Tibial nerve (tissue), 4 donors: ENCODE results near the gene ITGA11. TPM values are rescaled to one million over a fixed set of nuclear protein-coding genes. Genes with fewer than 3 reads are reported as not detected.
A peak's percentile ranks its signal among the peaks of the same experiment; 100 is the strongest.

ENCODE experiments used
- DNase-seq, 2 donors: peaks; one replicate each; pipeline ENCODE4 v3.0.0-alpha.2; 2019; ENCODE audit warnings: low spot score in 2 of 2
- H3K27ac ChIP-seq, 4 donors: fragments of 200-600 bp; sonication (generic) in 3 of 4; one replicate each; pipeline ENCODE4 v1.5.1; 2017 to 2019; ENCODE audit warnings: mild to moderate bottlenecking in 1 of 4
- H3K27me3 ChIP-seq, 2 donors: fragments of 200-600 bp; sonication (generic) in 1 of 2; one replicate each; pipeline versions ENCODE4 v1.5.1 to v1.6.0; 2017 to 2019
- H3K36me3 ChIP-seq, 3 donors: fragments of 200-600 bp; sonication (generic); one replicate each; pipeline ENCODE4 v1.5.1; 2018 to 2019
- H3K4me1 ChIP-seq, 4 donors: fragments of 200-600 bp; sonication (generic) in 3 of 4; one replicate each; pipeline ENCODE4 v1.5.1; 2017 to 2019
- H3K4me3 ChIP-seq, 4 donors: fragments of 200-600 bp; sonication (generic) in 3 of 4; one replicate each; pipeline ENCODE4 v1.5.1; 2017 to 2019; ENCODE audit warnings: mild to moderate bottlenecking in 1 of 4, moderate library complexity in 1 of 4
- H3K9me3 ChIP-seq, 4 donors: fragments of 200-600 bp; sonication (generic) in 3 of 4; one replicate each; pipeline ENCODE4 v1.5.1; 2017 to 2019
- CTCF ChIP-seq, 5 experiments: fragments of 200-600 bp in 3 of 5; fragments of 450-650 bp in 2 of 5; sonication (generic) in 3 of 5; IDR thresholded peaks; one replicate each; pipeline ENCODE4 v1.5.1; 2016 to 2019; ENCODE audit warnings: antibody characterized with exemption in 5 of 5, mild to moderate bottlenecking in 3 of 5, moderate library complexity in 2 of 5
- EP300 ChIP-seq, 2 donors: sonication (generic); formaldehyde crosslinking; IDR thresholded peaks; one replicate each; pipeline ENCODE4 v1.6.1; 2017; ENCODE audit warnings: antibody characterized with exemption in 2 of 2, mild to moderate bottlenecking in 1 of 2
- POLR2A ChIP-seq, 2 donors: fragments of 450-650 bp; IDR thresholded peaks; one replicate each; pipeline ENCODE4 v1.6.1; 2017; ENCODE audit warnings: antibody characterized with exemption in 2 of 2, mild to moderate bottlenecking in 2 of 2, moderate library complexity in 2 of 2
- WGBS, 2 donors: methylation state at CpG; one replicate each; pipeline ENCODE4 v1.1.5; 2018; 5-methylcytosine and 5-hydroxymethylcytosine counted together
- total RNA-seq, 4 donors: library from RNA; depleted of rRNA; stranded (reverse); fragments of >200 nt; gene quantifications; one replicate each; pipeline ENCODE4 v1.1.0, GENCODE V29; 2016

ITGA11 gene
- total RNA-seq, 4 donors from 2014 or later, result 2.7 to 12.1 (median 6.9) TPM

- peak; percentile 46 to 63 for DNase-seq
- 35 to 56% methylated on average over 11 of the region's 11 CpGs for WGBS, 2 donors
- no peaks in the 10 kb centered on the region for H3K9me3 ChIP-seq
- H3K4me3 ChIP-seq, result no peak overlapping the region
- peaks cover 0 to 29% (median 3%) of the 10 kb centered on the region in 4 donors for H3K4me1 ChIP-seq
- no peaks in the 10 kb centered on the region for H3K36me3 ChIP-seq
- no peak for TF ChIP-seq EP300 (IDR thresholded peaks at IDR 0.05)
- no peak for TF ChIP-seq POLR2A (IDR thresholded peaks at IDR 0.05)
- no peak for TF ChIP-seq CTCF (IDR thresholded peaks at IDR 0.05)
- H3K27ac ChIP-seq, result no peak overlapping the region
- H3K27me3 ChIP-seq, result no peaks in the 10 kb centered on the region
Measured at GRCh38 chr15:68314563-68314962, 117.4 kb downstream of the ITGA11 start.

GRCh38 chr15:68313501-68314410 lies 118.2 kb downstream of the ITGA11 start:
- Histone ChIP-seq H3K27me3 (no peaks in the 10 kb centered on the region), H3K4me3 (no peak overlapping the region), H3K4me1 (peaks cover 0 to 29% (median 3%) of the 10 kb centered on the region in 4 donors), H3K36me3 (no peaks in the 10 kb centered on the region), H3K27ac (no peak overlapping the region), H3K9me3 (no peaks in the 10 kb centered on the region)
- no peak for DNase-seq
- TF ChIP-seq CTCF (IDR thresholded peaks at IDR 0.05) (no peak), EP300 (IDR thresholded peaks at IDR 0.05) (no peak), POLR2A (IDR thresholded peaks at IDR 0.05) (no peak)
- WGBS, 2 donors, result 81 to 84% methylated on average over 14 to 18 of the region's 18 CpGs

- Histone ChIP-seq H3K9me3 (no peaks in the 10 kb centered on the region), H3K27ac (no peak overlapping the region), H3K4me3 (no peak overlapping the region), H3K36me3 (no peaks in the 10 kb centered on the region), H3K4me1 (peaks cover 0 to 29% (median 3%) of the 10 kb centered on the region in 4 donors), H3K27me3 (no peaks in the 10 kb centered on the region)
- DNase-seq, result no peak
- 82 to 83% methylated on average over 18 of the region's 18 CpGs for WGBS, 2 donors
- TF ChIP-seq EP300 (IDR thresholded peaks at IDR 0.05), result no peak
Measured at GRCh38 chr15:68312701-68313204, 119.2 kb downstream of the ITGA11 start.

- Histone ChIP-seq H3K4me1 (peaks cover 0 to 29% (median 3%) of the 10 kb centered on the region in 4 donors), H3K36me3 (no peaks in the 10 kb centered on the region), H3K27ac (no peak overlapping the region), H3K9me3 (no peaks in the 10 kb centered on the region), H3K27me3 (no peaks in the 10 kb centered on the region), H3K4me3 (no peak overlapping the region)
- DNase-seq, result no peak
- no peak for TF ChIP-seq POLR2A (IDR thresholded peaks at IDR 0.05)
- TF ChIP-seq CTCF (IDR thresholded peaks at IDR 0.05), result no peak
- TF ChIP-seq EP300 (IDR thresholded peaks at IDR 0.05), result no peak
- 87 to 91% methylated on average over 3 of the region's 3 CpGs for WGBS, 2 donors
Measured at GRCh38 chr15:68311859-68312557, 120.0 kb downstream of the ITGA11 start.

- no peak overlapping the region for H3K4me3 ChIP-seq
- no peaks in the 10 kb centered on the region for H3K9me3 ChIP-seq
- TF ChIP-seq EP300 (IDR thresholded peaks at IDR 0.05) (no peak), POLR2A (IDR thresholded peaks at IDR 0.05) (no peak), CTCF (IDR thresholded peaks at IDR 0.05) (no peak)
- WGBS, 2 donors, result 94 to 99% methylated on average over 3 of the region's 3 CpGs
- H3K27me3 ChIP-seq, result no peaks in the 10 kb centered on the region
- peak overlapping the region in 1 of 4 donors; percentile 46 for H3K27ac ChIP-seq
- DNase-seq, result no peak
- no peaks in the 10 kb centered on the region for H3K36me3 ChIP-seq
- peaks cover 0 to 35% (median 7%) of the 10 kb centered on the region in 4 donors for H3K4me1 ChIP-seq
Measured at GRCh38 chr15:68311464-68311835, 120.5 kb downstream of the ITGA11 start.
